DMS114 treated with DMSO at 0.1 percent for 48 hours (cell line): ENCODE results near the gene TANC2.
"Not testable (repeated sequence)": the region's sequence is repeated elsewhere in the genome, so short reads cannot be mapped to it uniquely, and the experiment has no call there.

ENCODE experiments used
- DNase-seq: peaks from one replicate; lab custom pipeline; 2025; ENCODE audit not compliant: unreplicated experiment; lab: John Stamatoyannopoulos, UW

TANC2 gene

GRCh38 chr17:62963296-62963695, 2.7 kb upstream of the TANC2 start:
- DNase-seq = no peak

GRCh38 chr17:62964506-62964905, 1.5 kb upstream of the TANC2 start:
- DNase-seq = no peak

- DNase-seq = no peak
These were observed 805 bp upstream of the TANC2 start for GRCh38 chr17:62965174-62965685.

- no peak for DNase-seq
These were observed 580 bp downstream of the TANC2 start for GRCh38 chr17:62966426-62967204.

GRCh38 chr17:62967205-62967529, 1.1 kb downstream of the TANC2 start:
- DNase-seq = no peak

GRCh38 chr17:62968445-62968923, 2.4 kb downstream of the TANC2 start:
- DNase-seq = peak; percentile 95

- DNase-seq = no peak
These were observed 4.6 kb downstream of the TANC2 start for GRCh38 chr17:62970610-62971009.

- DNase-seq = no peak
These were observed 5.8 kb downstream of the TANC2 start for GRCh38 chr17:62971853-62972252.

GRCh38 chr17:62974788-62975187, 8.8 kb downstream of the TANC2 start:
- no peak for DNase-seq

GRCh38 chr17:62975206-62975605, 9.2 kb downstream of the TANC2 start:
- no peak for DNase-seq

GRCh38 chr17:62976643-62977231, 10.7 kb downstream of the TANC2 start:
- not testable (repeated sequence) for DNase-seq

GRCh38 chr17:62980842-62981241, 14.8 kb downstream of the TANC2 start:
- DNase-seq = no peak

- no peak for DNase-seq
These were observed 15.9 kb downstream of the TANC2 start for GRCh38 chr17:62981933-62982332.

- no peak for DNase-seq
These were observed 18.8 kb downstream of the TANC2 start for GRCh38 chr17:62984801-62985200.

GRCh38 chr17:62986549-62986948, 20.5 kb downstream of the TANC2 start:
- DNase-seq = no peak

GRCh38 chr17:62987136-62987535, 21.1 kb downstream of the TANC2 start:
- DNase-seq = no peak

- DNase-seq = no peak
These were observed 23.5 kb downstream of the TANC2 start for GRCh38 chr17:62989501-62989900.

GRCh38 chr17:62994931-62995330, 28.9 kb downstream of the TANC2 start:
- no peak for DNase-seq

GRCh38 chr17:62995377-62995885, 29.4 kb downstream of the TANC2 start:
- no peak for DNase-seq

GRCh38 chr17:62996221-62996620, 30.2 kb downstream of the TANC2 start:
- no peak for DNase-seq

- DNase-seq = no peak
These were observed 32.1 kb downstream of the TANC2 start for GRCh38 chr17:62998166-62998565.

GRCh38 chr17:62998665-62999393, 32.8 kb downstream of the TANC2 start:
- DNase-seq = no peak
